ENCODE results near the gene SLC18A3. TPM values are rescaled to one million over a fixed set of nuclear protein-coding genes. Genes with fewer than 3 reads are reported as not detected.

The SLC18A3 gene
- total RNA-seq, 4 donors from 2014 or later: 0.07 TPM; not detected in 3

GRCh38 chr10:49644035-49644646 is 34.0 kb downstream of the SLC18A3 start:
- DNase-seq: no peak

GRCh38 chr10:49645417-49645816 is 35.3 kb downstream of the SLC18A3 start:
- H3K4me3 ChIP-seq: no peak overlapping the region
- no peaks in the 10 kb centered on the region for H3K4me1 ChIP-seq
- intact Hi-C loops (cut with DNase I; ENCODE audit: low total_unique reads): no loop called here
- no peaks in the 10 kb centered on the region for H3K27me3 ChIP-seq
- H3K27ac ChIP-seq: no peak overlapping the region
- no peaks in the 10 kb centered on the region for H3K9me3 ChIP-seq
- no peak for DNase-seq
- H3K36me3 ChIP-seq: no peaks in the 10 kb centered on the region
- TF ChIP-seq POLR2A (IDR thresholded peaks at IDR 0.05): no peak
- no peak for TF ChIP-seq CTCF (IDR thresholded peaks at IDR 0.05)

More at GRCh38 chr10:49644035-49644646, 34.0 kb downstream of the SLC18A3 start:
- Histone ChIP-seq H3K4me1 (no peaks in the 10 kb centered on the region), H3K27ac (no peak overlapping the region), H3K27me3 (no peaks in the 10 kb centered on the region), H3K9me3 (no peaks in the 10 kb centered on the region), H3K4me3 (no peak overlapping the region), H3K36me3 (no peaks in the 10 kb centered on the region)
- intact Hi-C loops (cut with DNase I; ENCODE audit: low total_unique reads): no loop called here
- TF ChIP-seq CTCF (IDR thresholded peaks at IDR 0.05): no peak
- no peak for TF ChIP-seq POLR2A (IDR thresholded peaks at IDR 0.05)

GRCh38 chr10:49645871-49646870 is 36.1 kb downstream of the SLC18A3 start:
- no peaks in the 10 kb centered on the region for H3K4me1 ChIP-seq
- H3K36me3 ChIP-seq: no peaks in the 10 kb centered on the region
- no peaks in the 10 kb centered on the region for H3K9me3 ChIP-seq
- DNase-seq: no peak
- intact Hi-C loops (cut with DNase I; ENCODE audit: low total_unique reads): no loop called here
- TF ChIP-seq POLR2A (IDR thresholded peaks at IDR 0.05) (no peak), CTCF (IDR thresholded peaks at IDR 0.05) (no peak)
- no peak overlapping the region for H3K27ac ChIP-seq
- H3K27me3 ChIP-seq: no peaks in the 10 kb centered on the region
- H3K4me3 ChIP-seq: no peak overlapping the region

- H3K36me3 ChIP-seq: no peaks in the 10 kb centered on the region
- H3K27me3 ChIP-seq: no peaks in the 10 kb centered on the region
- intact Hi-C loops (cut with DNase I; ENCODE audit: low total_unique reads): no loop called here
- TF ChIP-seq POLR2A (IDR thresholded peaks at IDR 0.05) (no peak), CTCF (IDR thresholded peaks at IDR 0.05) (no peak)
- H3K27ac ChIP-seq: no peak overlapping the region
- H3K9me3 ChIP-seq: no peaks in the 10 kb centered on the region
- no peak overlapping the region for H3K4me3 ChIP-seq
- H3K4me1 ChIP-seq: no peaks in the 10 kb centered on the region
- DNase-seq: no peak
Measured at GRCh38 chr10:49647554-49647953, 37.4 kb downstream of the SLC18A3 start.

Measured in uterus (tissue), 4 donors.